ENCODE data around the gene SLC25A42.
"Not testable (repeated sequence)": the region's sequence is repeated elsewhere in the genome, so short reads cannot be mapped to it uniquely, and the experiment has no call there.

The SLC25A42 gene

GRCh38 chr19:19107654-19108053 is 43.9 kb downstream of the SLC25A42 start:
- DNase-seq: no peak

GRCh38 chr19:19109601-19110000 is 45.8 kb downstream of the SLC25A42 start:
- no peak for DNase-seq

GRCh38 chr19:19110410-19111135 is 46.8 kb downstream of the SLC25A42 start:
- no peak for DNase-seq

GRCh38 chr19:19111136-19111835 is 47.5 kb downstream of the SLC25A42 start:
- DNase-seq: no peak

GRCh38 chr19:19111967-19112580 is 48.3 kb downstream of the SLC25A42 start:
- DNase-seq: no peak

GRCh38 chr19:19113040-19113626 is 49.3 kb downstream of the SLC25A42 start:
- DNase-seq: peak; percentile 77

GRCh38 chr19:19115954-19116353 is 52.2 kb downstream of the SLC25A42 start:
- no peak for DNase-seq

- DNase-seq: no peak
Measured at GRCh38 chr19:19119325-19120237, 55.8 kb downstream of the SLC25A42 start.

GRCh38 chr19:19120308-19121231 is 56.8 kb downstream of the SLC25A42 start:
- DNase-seq: no peak

GRCh38 chr19:19121371-19121770 is 57.6 kb downstream of the SLC25A42 start:
- no peak for DNase-seq

GRCh38 chr19:19122902-19123301 is 59.1 kb downstream of the SLC25A42 start:
- DNase-seq: no peak

- DNase-seq: no peak
Measured at GRCh38 chr19:19123386-19123785, 59.6 kb downstream of the SLC25A42 start.

- DNase-seq: no peak
Measured at GRCh38 chr19:19126102-19126501, 62.3 kb downstream of the SLC25A42 start.

- no peak for DNase-seq
Measured at GRCh38 chr19:19131989-19132388, 68.2 kb downstream of the SLC25A42 start.

GRCh38 chr19:19132912-19133311 is 69.1 kb downstream of the SLC25A42 start:
- no peak for DNase-seq

- DNase-seq: no peak
Measured at GRCh38 chr19:19133985-19134384, 70.2 kb downstream of the SLC25A42 start.

GRCh38 chr19:19134687-19135158 is 70.9 kb downstream of the SLC25A42 start:
- DNase-seq: no peak

- DNase-seq: not testable (repeated sequence)
Measured at GRCh38 chr19:19135713-19136112, 71.9 kb downstream of the SLC25A42 start.

GRCh38 chr19:19137556-19138108 is 73.8 kb downstream of the SLC25A42 start:
- no peak for DNase-seq

GRCh38 chr19:19138109-19138981 is 74.6 kb downstream of the SLC25A42 start, which contains the start of gene TMEM161A:
TSS of gene TMEM161A (minus strand) at chr19:19138478. CDS start at chr19:19138428, 50 bp downstream.
- peak; percentile 95 for DNase-seq
